HUES6 (cell line): Measurements from ENCODE around the gene ZNF629.
"Not testable (repeated sequence)": the region's sequence is repeated elsewhere in the genome, so short reads cannot be mapped to it uniquely, and the experiment has no call there.

Experiments
- H3K27ac ChIP-seq: 2 replicates; pipeline ENCODE4 v1.7.0; 2013; ENCODE audit warnings: low read depth, mild to moderate bottlenecking, low read length, inconsistent platforms
- H3K27me3 ChIP-seq: 2 replicates; pipeline ENCODE4 v1.6.1; 2013; ENCODE audit warnings: low read length; ENCODE audit not compliant: control insufficient read depth, insufficient read depth
- H3K36me3 ChIP-seq: 2 replicates; pipeline ENCODE4 v1.6.1; 2013; ENCODE audit warnings: low read length; ENCODE audit not compliant: control insufficient read depth, insufficient read depth
- H3K4me1 ChIP-seq: 2 replicates; pipeline ENCODE4 v1.6.1; 2013; ENCODE audit warnings: low read length; ENCODE audit not compliant: control insufficient read depth, insufficient read depth
- H3K4me3 ChIP-seq: 2 replicates; pipeline ENCODE4 v1.5.1; 2013; ENCODE audit warnings: low read depth, low read length
- H3K9ac ChIP-seq: one replicate; pipeline ENCODE4 v1.6.1; 2013; ENCODE audit warnings: mild to moderate bottlenecking, low read length
- H3K9me3 ChIP-seq: 2 replicates; pipeline ENCODE4 v1.6.1; 2013; ENCODE audit warnings: low read depth, low read length; ENCODE audit not compliant: control insufficient read depth, insufficient read depth

The ZNF629 gene

DNA sequence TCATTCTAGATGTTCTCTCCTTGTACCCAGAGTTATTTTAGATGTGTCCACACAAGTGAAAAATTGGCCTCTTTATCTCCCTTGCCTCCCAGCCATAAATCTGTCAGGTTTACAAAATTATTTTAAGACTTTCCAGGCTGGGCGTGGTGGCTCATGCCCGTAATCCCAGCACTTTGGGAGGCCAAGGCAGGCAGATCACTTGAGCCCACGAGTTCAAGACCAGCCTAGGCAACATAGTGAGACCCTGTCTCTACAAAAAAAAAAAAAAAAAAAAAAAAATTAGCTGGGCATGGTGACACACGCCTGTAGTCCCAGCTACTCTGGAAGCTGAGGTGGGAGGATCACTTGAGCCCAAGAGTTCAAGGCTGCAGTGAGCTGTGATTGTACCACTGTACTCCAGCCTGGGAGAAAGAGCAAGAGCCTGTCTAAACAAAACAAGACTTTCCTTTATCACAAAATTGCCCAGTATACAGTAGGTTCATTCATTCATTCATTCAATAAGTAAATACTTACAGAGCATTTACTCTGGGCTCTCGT, 22.0 kb upstream of the ZNF629 start:
- peaks cover 38% of the 10 kb centered on the region for H3K27me3 ChIP-seq
- not testable (repeated sequence) for H3K27ac ChIP-seq, H3K4me3 ChIP-seq, H3K36me3 ChIP-seq, H3K9ac ChIP-seq, H3K4me1 ChIP-seq, H3K9me3 ChIP-seq

DNA sequence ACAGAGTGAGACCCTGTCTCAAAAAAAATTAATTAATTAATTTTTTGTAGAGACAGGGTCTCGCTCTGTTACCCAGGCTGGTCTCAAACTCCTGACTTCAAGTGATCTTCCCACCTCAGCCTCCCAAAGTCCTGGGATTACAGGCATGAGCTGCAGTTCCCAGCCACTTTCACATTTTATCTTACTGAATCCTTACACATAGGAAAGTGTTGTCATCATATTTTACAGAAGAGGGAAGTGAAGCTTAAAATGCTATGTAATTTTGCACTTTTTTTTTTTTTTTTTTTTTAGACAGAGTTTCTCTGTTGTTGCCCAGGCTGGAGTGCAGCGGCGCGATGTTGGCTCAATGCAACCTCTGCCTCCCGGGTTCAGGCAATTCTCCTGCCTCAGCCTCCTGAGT, 21.1 kb upstream of the ZNF629 start:
- Histone ChIP-seq H3K27me3 (peaks cover 40% of the 10 kb centered on the region), H3K27ac (no peak overlapping the region), H3K9ac (no peak overlapping the region), H3K36me3 (no peaks in the 10 kb centered on the region), H3K4me3 (no peak overlapping the region), H3K9me3 (no peaks in the 10 kb centered on the region), H3K4me1 (0 out of 2 replicates have a peak, but pooled peaks cover 4% of the 10 kb centered on the region)

- no peaks in the 10 kb centered on the region for H3K36me3 ChIP-seq
- no peaks in the 10 kb centered on the region for H3K9me3 ChIP-seq
- 0 out of 2 replicates have a peak, but pooled peaks cover 4% of the 10 kb centered on the region for H3K4me1 ChIP-seq
- peaks cover 51% of the 10 kb centered on the region for H3K27me3 ChIP-seq
- H3K4me3 ChIP-seq: peak overlapping the region; percentile 84
- peak overlapping the region; percentile 88 for H3K9ac ChIP-seq
- peak overlapping the region; percentile 39; the same call in 1 of the 2 replicates for H3K27ac ChIP-seq
Measured at GRCh38 chr16:30805370-30806169, 18.6 kb upstream of the ZNF629 start.

GRCh38 chr16:30805056-30805369, 18.0 kb upstream of the ZNF629 start:
- peak overlapping the region; percentile 71 for H3K9ac ChIP-seq
- H3K4me3 ChIP-seq: peak overlapping the region; percentile 84
- peaks cover 51% of the 10 kb centered on the region for H3K27me3 ChIP-seq
- H3K36me3 ChIP-seq: no peaks in the 10 kb centered on the region
- 0 out of 2 replicates have a peak, but pooled peaks cover 4% of the 10 kb centered on the region for H3K4me1 ChIP-seq
- no peak overlapping the region for H3K27ac ChIP-seq
- no peaks in the 10 kb centered on the region for H3K9me3 ChIP-seq

- no peak overlapping the region for H3K9ac ChIP-seq
- peaks cover 45% of the 10 kb centered on the region for H3K27me3 ChIP-seq
- H3K27ac ChIP-seq: no peak overlapping the region
- 0 out of 2 replicates have a peak, but pooled peaks cover 4% of the 10 kb centered on the region for H3K4me1 ChIP-seq
- H3K36me3 ChIP-seq: no peaks in the 10 kb centered on the region
- no peaks in the 10 kb centered on the region for H3K9me3 ChIP-seq
- no peak overlapping the region for H3K4me3 ChIP-seq
Measured at GRCh38 chr16:30802936-30803335, 15.9 kb upstream of the ZNF629 start.

DNA sequence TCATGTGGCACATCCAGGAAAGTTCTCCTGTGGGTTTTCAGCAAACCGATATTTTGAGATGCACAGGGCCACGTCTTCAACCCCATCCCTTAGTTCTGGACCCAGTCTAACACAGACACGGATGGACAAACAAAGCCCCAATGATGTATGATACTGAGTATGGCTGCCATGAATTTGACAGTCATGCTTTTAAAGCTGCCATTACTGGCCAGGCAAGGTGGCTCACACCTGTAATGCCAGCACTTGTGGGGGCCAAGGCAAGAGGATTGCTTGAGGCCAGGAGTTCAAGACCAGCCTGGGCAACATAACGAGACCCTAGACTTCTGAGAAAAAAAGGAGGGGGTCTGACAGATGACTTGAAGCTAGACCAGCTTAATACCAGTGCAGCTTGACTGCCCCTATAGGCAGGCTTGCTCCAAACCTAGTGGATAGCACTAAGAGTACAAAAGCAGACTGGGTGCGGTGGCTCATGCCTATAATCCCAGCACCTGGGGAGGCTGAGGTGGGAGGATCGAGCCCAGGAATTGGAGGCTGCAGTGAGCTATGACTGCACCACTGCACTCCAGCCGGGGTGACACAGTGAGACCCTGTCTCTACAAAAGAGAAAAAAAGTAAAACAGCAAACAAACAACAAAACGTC, 10.8 kb upstream of the ZNF629 start:
- no peaks in the 10 kb centered on the region for H3K36me3 ChIP-seq

GRCh38 chr16:30794634-30795033, 7.6 kb upstream of the ZNF629 start:
- Histone ChIP-seq H3K4me3 (no peak overlapping the region), H3K4me1 (no peaks in the 10 kb centered on the region), H3K27me3 (peaks cover 4% of the 10 kb centered on the region; the same call in 1 of the 2 replicates), H3K9ac (no peak overlapping the region), H3K9me3 (no peaks in the 10 kb centered on the region), H3K36me3 (no peaks in the 10 kb centered on the region), H3K27ac (no peak overlapping the region)

More for the DNA sequence above, 10.8 kb upstream of the ZNF629 start:
- H3K4me1 ChIP-seq: no peaks in the 10 kb centered on the region
- H3K9ac ChIP-seq: no peak overlapping the region
- no peaks in the 10 kb centered on the region for H3K9me3 ChIP-seq
- no peak overlapping the region for H3K27ac ChIP-seq
- H3K27me3 ChIP-seq: peaks cover 15% of the 10 kb centered on the region
- H3K4me3 ChIP-seq: no peak overlapping the region

DNA sequence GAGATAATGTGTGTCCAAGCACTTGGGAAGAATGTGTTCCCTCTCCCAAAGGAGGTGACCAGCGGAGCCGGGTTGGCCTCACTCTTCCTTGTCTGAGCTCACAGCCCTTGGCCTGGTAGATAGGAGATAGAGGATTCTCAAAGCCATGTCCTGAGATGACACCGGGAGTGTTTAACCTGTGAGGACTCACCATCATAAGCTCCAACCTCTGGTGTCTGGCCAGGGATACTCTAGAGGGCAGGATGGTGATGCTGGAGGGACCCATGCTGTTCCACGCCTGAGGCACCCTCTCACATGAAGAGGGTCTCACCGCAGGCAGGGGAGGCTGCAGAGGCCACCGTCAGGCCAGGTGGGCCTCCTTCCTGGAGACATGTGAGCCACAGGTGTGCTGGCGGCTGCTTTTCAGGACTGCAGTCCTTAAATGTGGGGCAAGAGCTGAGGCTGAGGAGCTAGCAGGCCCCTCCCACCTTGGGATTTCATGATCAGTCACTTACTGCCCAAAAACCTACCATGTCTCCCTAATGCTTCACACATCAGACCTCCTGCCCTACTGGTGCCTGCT, 6.6 kb upstream of the ZNF629 start:
- Histone ChIP-seq H3K4me1 (no peaks in the 10 kb centered on the region), H3K9me3 (no peaks in the 10 kb centered on the region), H3K27me3 (peaks cover 4% of the 10 kb centered on the region; the same call in 1 of the 2 replicates), H3K27ac (no peak overlapping the region), H3K4me3 (no peak overlapping the region), H3K36me3 (no peaks in the 10 kb centered on the region), H3K9ac (no peak overlapping the region)

- no peaks in the 10 kb centered on the region; the same call in 1 of the 2 replicates for H3K27me3 ChIP-seq
- no peak overlapping the region; the same call in 1 of the 2 replicates for H3K27ac ChIP-seq
- peak overlapping the region; percentile 98 for H3K9ac ChIP-seq
- H3K4me1 ChIP-seq: peaks cover 6% of the 10 kb centered on the region; the same call in 1 of the 2 replicates
- H3K36me3 ChIP-seq: peaks cover 11% of the 10 kb centered on the region
- no peaks in the 10 kb centered on the region for H3K9me3 ChIP-seq
- H3K4me3 ChIP-seq: peak overlapping the region; percentile 92
Measured at GRCh38 chr16:30787613-30788378, 791 bp upstream of the ZNF629 start.

- Histone ChIP-seq H3K9ac (peak overlapping the region; percentile 98), H3K36me3 (peaks cover 23% of the 10 kb centered on the region), H3K27ac (peak overlapping the region; percentile 93)
Measured at GRCh38 chr16:30786115-30786935, 680 bp downstream of the ZNF629 start.

More at GRCh38 chr16:30786115-30786935, 680 bp downstream of the ZNF629 start:
- Histone ChIP-seq H3K27me3 (no peaks in the 10 kb centered on the region), H3K9me3 (no peaks in the 10 kb centered on the region), H3K4me3 (peak overlapping the region; percentile 92), H3K4me1 (peaks cover 6% of the 10 kb centered on the region; the same call in 1 of the 2 replicates)
